HEK293 (cell line): ENCODE data around the gene PIK3CA.

Experiments
- BCL11B ChIP-seq: fragments of 450-650 bp; formaldehyde crosslinking; IDR thresholded peaks from 2 replicates; pipeline ENCODE4 v1.5.1; 2016; ENCODE audit warnings: low read depth, missing biosample characterization, missing genetic modification characterization
- MEIS1 ChIP-seq: sonication (generic); formaldehyde crosslinking; IDR thresholded peaks from 2 replicates; pipeline ENCODE4 v1.8.1; 2022; ENCODE audit warnings: missing genetic modification reagents, mild to moderate bottlenecking, borderline replicate concordance
- OVOL3 ChIP-seq: fragments of 450-650 bp; formaldehyde crosslinking; IDR thresholded peaks from 2 replicates; pipeline ENCODE4 v1.5.1; 2016; ENCODE audit warnings: missing biosample characterization, missing genetic modification characterization
- SCRT1 ChIP-seq: fragments of 450-650 bp; formaldehyde crosslinking; IDR thresholded peaks from 2 replicates; pipeline ENCODE4 v1.5.1; 2016; ENCODE audit warnings: missing biosample characterization, missing genetic modification characterization, borderline replicate concordance
- SCRT2 ChIP-seq: fragments of 450-650 bp; formaldehyde crosslinking; IDR thresholded peaks from 2 replicates; pipeline ENCODE4 v1.5.1; 2016; ENCODE audit warnings: missing biosample characterization, missing genetic modification characterization
- YY1 ChIP-seq: fragments of 450-650 bp; formaldehyde crosslinking; IDR thresholded peaks from 2 replicates; pipeline ENCODE4 v1.5.1; 2018; ENCODE audit warnings: missing biosample characterization, missing genetic modification characterization
- ZBTB17 ChIP-seq: fragments of 450-650 bp; formaldehyde crosslinking; IDR thresholded peaks from 2 replicates; pipeline ENCODE4 v1.5.1; 2016; ENCODE audit warnings: missing biosample characterization, missing genetic modification characterization
- ZBTB8A ChIP-seq: fragments of 450-650 bp; formaldehyde crosslinking; IDR thresholded peaks from 2 replicates; pipeline ENCODE4 v1.5.1; 2016; ENCODE audit warnings: missing biosample characterization, missing genetic modification characterization
- ZNF114 ChIP-seq: fragments of 450-650 bp; formaldehyde crosslinking; IDR thresholded peaks from 2 replicates; pipeline ENCODE4 v1.5.0; 2017; ENCODE audit warnings: missing biosample characterization, missing genetic modification characterization
- ZNF16 ChIP-seq: fragments of 450-650 bp; formaldehyde crosslinking; IDR thresholded peaks from 2 replicates; pipeline ENCODE4 v1.5.1; 2016; ENCODE audit warnings: low read depth, missing biosample characterization, missing genetic modification characterization
- ZNF223 ChIP-seq: fragments of 450-650 bp; formaldehyde crosslinking; IDR thresholded peaks from 2 replicates; pipeline ENCODE4 v1.5.1; 2016; ENCODE audit warnings: missing biosample characterization, missing genetic modification characterization
- ZNF624 ChIP-seq: fragments of 450-650 bp; formaldehyde crosslinking; IDR thresholded peaks from 2 replicates; pipeline ENCODE4 v1.5.1; 2017; ENCODE audit warnings: missing biosample characterization, missing genetic modification characterization
- ZNF677 ChIP-seq: fragments of 450-650 bp; IDR thresholded peaks from 2 replicates; pipeline ENCODE4 v1.5.0; 2018; ENCODE audit warnings: missing biosample characterization, mild to moderate bottlenecking, missing genetic modification characterization, moderate library complexity
- ZNF747 ChIP-seq: fragments of 450-650 bp; formaldehyde crosslinking; IDR thresholded peaks from 2 replicates; pipeline ENCODE4 v1.5.1; 2016; ENCODE audit warnings: missing biosample characterization, missing genetic modification characterization
- ZNF792 ChIP-seq: fragments of 450-650 bp; formaldehyde crosslinking; IDR thresholded peaks from 2 replicates; pipeline ENCODE4 v1.5.1; 2016; ENCODE audit warnings: missing biosample characterization, missing genetic modification characterization
- TF ChIP-seq, protein P1 (sequence below): fragments of 450-650 bp; formaldehyde crosslinking; IDR thresholded peaks from 2 replicates; pipeline ENCODE4 v1.5.1; 2016; ENCODE audit warnings: missing biosample characterization, missing genetic modification characterization, borderline replicate concordance
- TF ChIP-seq, protein P2 (sequence below): fragments of 450-650 bp; formaldehyde crosslinking; IDR thresholded peaks from 2 replicates; pipeline ENCODE4 v1.5.1; 2016; ENCODE audit warnings: missing biosample characterization, missing genetic modification characterization, low read depth
- TF ChIP-seq, protein P3 (sequence below): fragments of 450-650 bp; formaldehyde crosslinking; IDR thresholded peaks from 2 replicates; pipeline ENCODE4 v1.5.1; 2016; ENCODE audit warnings: missing biosample characterization, missing genetic modification characterization
- TF ChIP-seq, protein P4 (sequence below): fragments of 450-650 bp; formaldehyde crosslinking; IDR thresholded peaks from 2 replicates; pipeline ENCODE4 v1.5.1; 2016; ENCODE audit warnings: missing biosample characterization, missing genetic modification characterization
- TF ChIP-seq, protein P5 (sequence below): fragments of 450-650 bp; formaldehyde crosslinking; IDR thresholded peaks from 2 replicates; pipeline ENCODE4 v1.5.1; 2016; ENCODE audit warnings: missing biosample characterization, missing genetic modification characterization
- TF ChIP-seq, protein P6 (sequence below): fragments of 450-650 bp; formaldehyde crosslinking; conservative IDR thresholded peaks from 2 replicates; pipeline ENCODE4 v1.5.1; 2016; ENCODE audit warnings: low read depth, missing biosample characterization, missing genetic modification characterization
- TF ChIP-seq, protein P7 (sequence below): fragments of 450-650 bp; formaldehyde crosslinking; IDR thresholded peaks from 2 replicates; pipeline ENCODE4 v1.5.1; 2016; ENCODE audit warnings: missing biosample characterization, missing genetic modification characterization, borderline replicate concordance

Gene PIK3CA

DNA sequence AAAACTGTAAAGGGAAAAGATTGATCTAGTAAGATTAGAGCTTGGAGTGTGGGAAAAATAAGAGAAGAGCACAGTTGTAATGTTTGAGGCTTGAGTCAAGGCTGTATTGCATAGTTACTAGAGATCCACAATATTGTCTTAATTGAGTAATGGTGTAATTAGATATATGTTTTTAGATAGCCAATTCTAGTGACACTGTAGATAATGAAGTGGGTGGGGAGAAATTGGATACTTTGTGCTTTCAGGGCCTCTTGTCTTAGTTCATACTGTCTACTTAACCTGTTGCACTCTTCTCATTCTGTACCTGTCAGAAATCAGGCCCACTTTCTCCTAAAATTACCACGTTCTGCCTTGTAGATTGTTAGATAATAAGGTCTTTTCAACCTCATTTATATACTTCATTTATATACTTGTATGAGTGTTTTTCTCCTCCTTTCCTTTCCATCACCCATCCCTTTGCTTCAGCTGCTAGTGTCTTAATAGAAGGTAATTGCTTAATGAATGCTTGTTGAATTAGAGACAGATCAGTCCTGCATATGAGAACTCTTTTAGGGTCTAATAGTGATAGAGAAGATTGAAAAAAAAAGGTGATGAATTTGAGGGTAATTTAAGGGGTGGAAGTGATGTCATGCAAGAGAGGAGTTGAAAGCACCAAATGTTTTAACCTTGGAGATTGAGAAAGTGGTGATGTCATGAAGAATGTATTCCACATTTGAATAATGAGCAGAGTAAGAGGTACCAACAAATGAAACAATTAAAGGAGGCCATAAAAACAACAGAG lies 32.0 kb downstream of the PIK3CA start (continued):
- TF ChIP-seq ZNF223 (tag by site-specific recombination) = no peak
- TF ChIP-seq, protein P1, sequence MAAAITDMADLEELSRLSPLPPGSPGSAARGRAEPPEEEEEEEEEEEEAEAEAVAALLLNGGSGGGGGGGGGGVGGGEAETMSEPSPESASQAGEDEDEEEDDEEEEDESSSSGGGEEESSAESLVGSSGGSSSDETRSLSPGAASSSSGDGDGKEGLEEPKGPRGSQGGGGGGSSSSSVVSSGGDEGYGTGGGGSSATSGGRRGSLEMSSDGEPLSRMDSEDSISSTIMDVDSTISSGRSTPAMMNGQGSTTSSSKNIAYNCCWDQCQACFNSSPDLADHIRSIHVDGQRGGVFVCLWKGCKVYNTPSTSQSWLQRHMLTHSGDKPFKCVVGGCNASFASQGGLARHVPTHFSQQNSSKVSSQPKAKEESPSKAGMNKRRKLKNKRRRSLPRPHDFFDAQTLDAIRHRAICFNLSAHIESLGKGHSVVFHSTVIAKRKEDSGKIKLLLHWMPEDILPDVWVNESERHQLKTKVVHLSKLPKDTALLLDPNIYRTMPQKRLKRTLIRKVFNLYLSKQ (tag by site-specific recombination) = no peak
- TF ChIP-seq, protein P2, sequence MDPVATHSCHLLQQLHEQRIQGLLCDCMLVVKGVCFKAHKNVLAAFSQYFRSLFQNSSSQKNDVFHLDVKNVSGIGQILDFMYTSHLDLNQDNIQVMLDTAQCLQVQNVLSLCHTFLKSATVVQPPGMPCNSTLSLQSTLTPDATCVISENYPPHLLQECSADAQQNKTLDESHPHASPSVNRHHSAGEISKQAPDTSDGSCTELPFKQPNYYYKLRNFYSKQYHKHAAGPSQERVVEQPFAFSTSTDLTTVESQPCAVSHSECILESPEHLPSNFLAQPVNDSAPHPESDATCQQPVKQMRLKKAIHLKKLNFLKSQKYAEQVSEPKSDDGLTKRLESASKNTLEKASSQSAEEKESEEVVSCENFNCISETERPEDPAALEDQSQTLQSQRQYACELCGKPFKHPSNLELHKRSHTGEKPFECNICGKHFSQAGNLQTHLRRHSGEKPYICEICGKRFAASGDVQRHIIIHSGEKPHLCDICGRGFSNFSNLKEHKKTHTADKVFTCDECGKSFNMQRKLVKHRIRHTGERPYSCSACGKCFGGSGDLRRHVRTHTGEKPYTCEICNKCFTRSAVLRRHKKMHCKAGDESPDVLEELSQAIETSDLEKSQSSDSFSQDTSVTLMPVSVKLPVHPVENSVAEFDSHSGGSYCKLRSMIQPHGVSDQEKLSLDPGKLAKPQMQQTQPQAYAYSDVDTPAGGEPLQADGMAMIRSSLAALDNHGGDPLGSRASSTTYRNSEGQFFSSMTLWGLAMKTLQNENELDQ = no peak
- TF ChIP-seq SCRT1 (tag by site-specific recombination) = peak; percentile 88
- no peak for TF ChIP-seq ZNF16 (tag by site-specific recombination)
- TF ChIP-seq, protein P3, sequence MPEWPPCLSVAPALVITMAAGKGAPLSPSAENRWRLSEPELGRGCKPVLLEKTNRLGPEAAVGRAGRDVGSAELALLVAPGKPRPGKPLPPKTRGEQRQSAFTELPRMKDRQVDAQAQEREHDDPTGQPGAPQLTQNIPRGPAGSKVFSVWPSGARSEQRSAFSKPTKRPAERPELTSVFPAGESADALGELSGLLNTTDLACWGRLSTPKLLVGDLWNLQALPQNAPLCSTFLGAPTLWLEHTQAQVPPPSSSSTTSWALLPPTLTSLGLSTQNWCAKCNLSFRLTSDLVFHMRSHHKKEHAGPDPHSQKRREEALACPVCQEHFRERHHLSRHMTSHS (tag by site-specific recombination) = no peak
- TF ChIP-seq ZBTB17 (tag by site-specific recombination) = peak; percentile 60; the same call in 1 of the 2 replicates
- TF ChIP-seq ZNF792 (tag by site-specific recombination) = no peak
- TF ChIP-seq, protein P4, sequence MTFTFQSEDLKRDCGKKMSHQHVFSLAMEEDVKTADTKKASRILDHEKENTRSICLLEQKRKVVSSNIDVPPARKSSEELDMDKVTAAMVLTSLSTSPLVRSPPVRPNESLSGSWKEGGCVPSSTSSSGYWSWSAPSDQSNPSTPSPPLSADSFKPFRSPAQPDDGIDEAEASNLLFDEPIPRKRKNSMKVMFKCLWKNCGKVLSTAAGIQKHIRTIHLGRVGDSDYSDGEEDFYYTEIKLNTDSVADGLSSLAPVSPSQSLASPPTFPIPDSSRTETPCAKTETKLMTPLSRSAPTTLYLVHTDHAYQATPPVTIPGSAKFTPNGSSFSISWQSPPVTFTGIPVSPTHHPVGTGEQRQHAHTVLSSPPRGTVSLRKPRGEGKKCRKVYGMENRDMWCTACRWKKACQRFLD (tag by site-specific recombination) = no peak
- no peak for TF ChIP-seq YY1
- TF ChIP-seq ZNF624 (tag by site-specific recombination) = no peak
- TF ChIP-seq SCRT2 (tag by site-specific recombination) = peak; percentile 96
- TF ChIP-seq ZNF677 (tag by site-specific recombination) = no peak
- no peak for TF ChIP-seq MEIS1 (CRISPR knock-in tag)
- TF ChIP-seq, protein P5, sequence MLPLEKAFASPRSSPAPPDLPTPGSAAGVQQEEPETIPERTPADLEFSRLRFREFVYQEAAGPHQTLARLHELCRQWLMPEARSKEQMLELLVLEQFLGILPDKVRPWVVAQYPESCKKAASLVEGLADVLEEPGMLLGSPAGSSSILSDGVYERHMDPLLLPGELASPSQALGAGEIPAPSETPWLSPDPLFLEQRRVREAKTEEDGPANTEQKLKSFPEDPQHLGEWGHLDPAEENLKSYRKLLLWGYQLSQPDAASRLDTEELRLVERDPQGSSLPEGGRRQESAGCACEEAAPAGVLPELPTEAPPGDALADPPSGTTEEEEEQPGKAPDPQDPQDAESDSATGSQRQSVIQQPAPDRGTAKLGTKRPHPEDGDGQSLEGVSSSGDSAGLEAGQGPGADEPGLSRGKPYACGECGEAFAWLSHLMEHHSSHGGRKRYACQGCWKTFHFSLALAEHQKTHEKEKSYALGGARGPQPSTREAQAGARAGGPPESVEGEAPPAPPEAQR (tag by site-specific recombination) = no peak
- no peak for TF ChIP-seq BCL11B (tag by site-specific recombination)
- no peak for TF ChIP-seq ZBTB8A (tag by site-specific recombination)
- TF ChIP-seq ZNF114 (tag by site-specific recombination) = no peak
- TF ChIP-seq, protein P6, sequence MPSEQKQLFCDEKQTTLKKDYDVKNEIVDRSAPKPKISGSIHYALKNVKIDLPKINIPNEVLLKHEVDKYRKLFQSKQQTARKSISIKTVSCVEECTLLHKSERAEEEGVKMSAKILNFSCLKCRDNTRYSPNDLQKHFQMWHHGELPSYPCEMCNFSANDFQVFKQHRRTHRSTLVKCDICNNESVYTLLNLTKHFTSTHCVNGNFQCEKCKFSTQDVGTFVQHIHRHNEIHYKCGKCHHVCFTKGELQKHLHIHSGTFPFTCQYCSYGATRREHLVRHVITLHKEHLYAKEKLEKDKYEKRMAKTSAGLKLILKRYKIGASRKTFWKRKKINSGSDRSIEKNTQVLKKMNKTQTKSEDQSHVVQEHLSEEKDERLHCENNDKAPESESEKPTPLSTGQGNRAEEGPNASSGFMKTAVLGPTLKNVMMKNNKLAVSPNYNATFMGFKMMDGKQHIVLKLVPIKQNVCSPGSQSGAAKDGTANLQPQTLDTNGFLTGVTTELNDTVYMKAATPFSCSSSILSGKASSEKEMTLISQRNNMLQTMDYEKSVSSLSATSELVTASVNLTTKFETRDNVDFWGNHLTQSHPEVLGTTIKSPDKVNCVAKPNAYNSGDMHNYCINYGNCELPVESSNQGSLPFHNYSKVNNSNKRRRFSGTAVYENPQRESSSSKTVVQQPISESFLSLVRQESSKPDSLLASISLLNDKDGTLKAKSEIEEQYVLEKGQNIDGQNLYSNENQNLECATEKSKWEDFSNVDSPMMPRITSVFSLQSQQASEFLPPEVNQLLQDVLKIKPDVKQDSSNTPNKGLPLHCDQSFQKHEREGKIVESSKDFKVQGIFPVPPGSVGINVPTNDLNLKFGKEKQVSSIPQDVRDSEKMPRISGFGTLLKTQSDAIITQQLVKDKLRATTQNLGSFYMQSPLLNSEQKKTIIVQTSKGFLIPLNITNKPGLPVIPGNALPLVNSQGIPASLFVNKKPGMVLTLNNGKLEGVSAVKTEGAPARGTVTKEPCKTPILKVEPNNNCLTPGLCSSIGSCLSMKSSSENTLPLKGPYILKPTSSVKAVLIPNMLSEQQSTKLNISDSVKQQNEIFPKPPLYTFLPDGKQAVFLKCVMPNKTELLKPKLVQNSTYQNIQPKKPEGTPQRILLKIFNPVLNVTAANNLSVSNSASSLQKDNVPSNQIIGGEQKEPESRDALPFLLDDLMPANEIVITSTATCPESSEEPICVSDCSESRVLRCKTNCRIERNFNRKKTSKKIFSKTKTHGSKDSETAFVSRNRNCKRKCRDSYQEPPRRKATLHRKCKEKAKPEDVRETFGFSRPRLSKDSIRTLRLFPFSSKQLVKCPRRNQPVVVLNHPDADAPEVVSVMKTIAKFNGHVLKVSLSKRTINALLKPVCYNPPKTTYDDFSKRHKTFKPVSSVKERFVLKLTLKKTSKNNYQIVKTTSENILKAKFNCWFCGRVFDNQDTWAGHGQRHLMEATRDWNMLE (tag by site-specific recombination) = no peak
- no peak for TF ChIP-seq ZNF747 (tag by site-specific recombination)
- TF ChIP-seq, protein P7, sequence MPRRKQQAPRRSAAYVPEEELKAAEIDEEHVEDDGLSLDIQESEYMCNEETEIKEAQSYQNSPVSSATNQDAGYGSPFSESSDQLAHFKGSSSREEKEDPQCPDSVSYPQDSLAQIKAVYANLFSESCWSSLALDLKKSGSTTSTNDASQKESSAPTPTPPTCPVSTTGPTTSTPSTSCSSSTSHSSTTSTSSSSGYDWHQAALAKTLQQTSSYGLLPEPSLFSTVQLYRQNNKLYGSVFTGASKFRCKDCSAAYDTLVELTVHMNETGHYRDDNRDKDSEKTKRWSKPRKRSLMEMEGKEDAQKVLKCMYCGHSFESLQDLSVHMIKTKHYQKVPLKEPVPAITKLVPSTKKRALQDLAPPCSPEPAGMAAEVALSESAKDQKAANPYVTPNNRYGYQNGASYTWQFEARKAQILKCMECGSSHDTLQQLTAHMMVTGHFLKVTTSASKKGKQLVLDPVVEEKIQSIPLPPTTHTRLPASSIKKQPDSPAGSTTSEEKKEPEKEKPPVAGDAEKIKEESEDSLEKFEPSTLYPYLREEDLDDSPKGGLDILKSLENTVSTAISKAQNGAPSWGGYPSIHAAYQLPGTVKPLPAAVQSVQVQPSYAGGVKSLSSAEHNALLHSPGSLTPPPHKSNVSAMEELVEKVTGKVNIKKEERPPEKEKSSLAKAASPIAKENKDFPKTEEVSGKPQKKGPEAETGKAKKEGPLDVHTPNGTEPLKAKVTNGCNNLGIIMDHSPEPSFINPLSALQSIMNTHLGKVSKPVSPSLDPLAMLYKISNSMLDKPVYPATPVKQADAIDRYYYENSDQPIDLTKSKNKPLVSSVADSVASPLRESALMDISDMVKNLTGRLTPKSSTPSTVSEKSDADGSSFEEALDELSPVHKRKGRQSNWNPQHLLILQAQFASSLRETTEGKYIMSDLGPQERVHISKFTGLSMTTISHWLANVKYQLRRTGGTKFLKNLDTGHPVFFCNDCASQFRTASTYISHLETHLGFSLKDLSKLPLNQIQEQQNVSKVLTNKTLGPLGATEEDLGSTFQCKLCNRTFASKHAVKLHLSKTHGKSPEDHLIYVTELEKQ (tag by site-specific recombination) = peak; percentile 48; the same call in 1 of the 2 replicates
- no peak; the same call in 1 of the 2 replicates for TF ChIP-seq OVOL3
